H54 (cell line): ENCODE measurements around the gene SEC31B.

ENCODE experiments used
- DNase-seq: peaks from one replicate; pipeline ENCODE4 v3.0.0; 2011; ENCODE audit warnings: low spot score, mixed read lengths; ENCODE audit not compliant: insufficient read length
- FAIRE-seq: peaks from 3 replicates; lab custom pipeline; 2011; peaks lifted over from hg19 to GRCh38; lab: Jason Lieb, UNC
- POLR2A ChIP-seq: IDR thresholded peaks from 2 replicates; pipeline ENCODE4 v1.6.1; 2011; ENCODE audit warnings: low read depth, mild to moderate bottlenecking, low read length

The SEC31B gene

GRCh38 chr10:100537475-100537874 is 17.8 kb upstream of the SEC31B start:
- no peak for FAIRE-seq
- TF ChIP-seq POLR2A = no peak
- no peak for DNase-seq

DNA sequence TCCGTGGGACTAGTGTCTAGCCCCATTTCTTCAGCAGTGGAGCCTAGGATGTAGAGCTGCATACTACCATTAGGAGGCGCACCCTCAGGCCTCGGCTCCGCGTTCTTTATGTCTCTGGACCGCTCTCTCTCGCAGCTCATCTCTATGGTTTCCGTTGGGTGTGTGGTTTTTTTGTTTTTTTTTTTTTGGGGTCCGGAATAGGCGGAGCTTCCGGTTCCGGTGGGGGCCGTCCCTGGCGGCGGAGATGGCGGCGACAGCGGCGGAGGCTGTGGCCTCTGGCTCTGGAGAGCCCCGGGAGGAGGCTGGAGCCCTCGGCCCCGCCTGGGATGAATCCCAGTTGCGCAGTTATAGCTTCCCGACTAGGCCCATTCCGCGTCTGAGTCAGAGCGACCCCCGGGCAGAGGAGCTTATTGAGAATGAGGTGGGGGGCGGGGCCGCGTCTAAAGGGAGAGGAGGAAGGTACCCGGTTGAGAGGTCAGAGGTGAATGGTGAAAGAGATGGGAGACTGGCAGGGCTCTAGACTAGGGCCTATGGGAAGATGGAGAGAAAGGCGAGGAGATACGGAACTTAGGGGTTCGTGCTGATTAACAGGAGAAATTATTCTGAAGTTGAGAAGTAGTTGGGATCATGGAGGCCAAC is 16.2 kb upstream of the SEC31B start, which contains the start of gene HIF1AN:
HIF1AN (plus strand) TSS at position 229 of the 639 bp plus-strand sequence; CDS start at position 245, 16 bp downstream.
- DNase-seq (peak; percentile 79), FAIRE-seq (peak; percentile 88)
- TF ChIP-seq POLR2A = peak; percentile 84

DNA sequence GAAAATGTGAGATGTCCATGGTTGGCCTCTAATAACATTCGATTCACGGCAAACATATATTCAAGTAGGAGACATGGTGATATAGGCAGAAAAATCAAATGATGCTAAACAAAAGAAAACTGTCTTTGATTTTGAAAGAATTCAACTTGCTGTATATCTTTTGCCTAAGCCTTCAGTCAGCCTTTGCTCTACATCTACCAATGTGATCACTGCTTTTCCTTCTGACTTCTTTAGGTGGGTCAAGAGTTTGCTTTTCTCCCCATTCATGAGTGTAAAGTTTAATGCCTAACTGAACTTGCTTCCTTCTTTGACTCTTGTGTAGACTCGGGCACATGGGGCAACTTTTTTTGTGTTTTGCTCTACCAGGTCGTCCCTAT is 15.7 kb upstream of the SEC31B start:
- FAIRE-seq = no peak
- no peak for TF ChIP-seq POLR2A
- DNase-seq = no peak

GRCh38 chr10:100534726-100535125 is 15.1 kb upstream of the SEC31B start:
- DNase-seq (no peak), FAIRE-seq (no peak)
- no peak for TF ChIP-seq POLR2A

- no peak for FAIRE-seq
- no peak for TF ChIP-seq POLR2A
Observed at GRCh38 chr10:100531761-100532160, 12.1 kb upstream of the SEC31B start.

DNA sequence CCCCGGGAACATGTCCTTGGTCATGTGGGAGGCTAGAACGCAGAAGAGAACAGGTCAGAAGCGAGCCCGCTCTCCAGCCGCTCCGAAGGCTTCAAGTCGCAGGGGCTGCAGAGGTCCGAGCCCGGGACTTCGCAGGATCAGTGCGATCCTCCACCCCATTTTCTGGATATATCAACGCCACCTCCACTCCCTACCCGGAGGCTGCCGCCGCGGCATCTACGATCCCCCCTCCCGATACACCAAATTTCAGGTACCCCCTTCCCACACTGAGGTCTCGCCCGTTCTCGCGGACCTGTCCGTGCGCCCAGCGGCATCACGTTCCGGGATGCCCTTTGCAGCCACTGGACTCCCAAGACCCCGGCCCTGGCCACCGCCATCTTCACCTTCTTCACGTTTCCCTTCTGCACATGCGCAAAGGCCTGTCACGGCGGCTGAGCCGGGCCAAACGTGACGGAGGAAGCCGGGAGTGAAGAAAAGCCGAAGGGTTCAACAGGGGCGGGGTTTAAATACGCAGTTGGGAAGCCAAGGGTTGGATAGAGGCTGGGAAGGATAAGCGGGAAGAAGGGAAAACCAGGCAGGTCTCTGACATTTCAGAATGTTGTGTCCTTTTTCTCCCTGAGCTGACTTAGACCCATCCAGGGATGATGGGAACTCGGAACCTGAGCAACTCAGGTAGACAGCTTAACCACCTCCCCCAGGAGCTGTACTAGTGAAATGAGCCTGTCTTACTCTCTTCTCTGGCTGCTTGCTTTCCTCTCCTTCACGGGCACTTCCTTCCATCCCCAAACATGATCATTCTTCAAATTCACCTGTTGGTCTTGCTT is 10.0 kb upstream of the SEC31B start, which contains the start of gene NDUFB8:
NDUFB8 (minus strand) TSS at position 397 of the 824 bp plus-strand sequence; CDS start at position 377, 20 bp downstream.
- TF ChIP-seq POLR2A = peak; percentile 75
- FAIRE-seq (peak; percentile 38), DNase-seq (peak; percentile 85)

More at GRCh38 chr10:100531761-100532160, 12.1 kb upstream of the SEC31B start:
- no peak for DNase-seq

DNA sequence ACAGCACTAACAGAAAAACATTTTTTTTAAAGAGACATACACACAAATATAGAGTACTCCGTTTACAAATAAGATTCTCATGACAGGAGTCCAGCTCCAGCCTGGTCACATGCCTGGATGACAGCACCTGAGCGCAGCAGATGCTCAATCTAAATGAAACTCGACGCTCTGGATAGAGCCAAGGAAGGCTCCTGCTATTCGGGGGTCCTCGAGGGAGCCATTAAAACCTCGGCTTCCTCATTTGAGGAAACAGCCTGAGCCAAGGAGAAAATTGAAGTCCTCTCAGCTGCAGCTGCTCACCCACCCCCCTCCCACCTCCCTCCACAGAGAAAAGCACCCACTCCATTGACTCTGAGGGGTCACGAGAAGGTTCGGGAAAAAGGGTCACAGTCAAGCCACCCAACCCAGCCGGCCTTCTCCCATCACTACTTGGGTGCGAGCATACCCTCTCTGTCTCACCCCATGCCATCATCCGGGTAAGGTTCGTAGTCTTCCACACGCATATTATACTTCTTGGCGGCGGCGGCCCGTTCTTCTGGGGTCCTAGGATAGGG is 9.3 kb upstream of the SEC31B start:
- FAIRE-seq (no peak), DNase-seq (no peak)
- no peak for TF ChIP-seq POLR2A

- no peak for TF ChIP-seq POLR2A
- no peak for DNase-seq
- FAIRE-seq = no peak
Observed at GRCh38 chr10:100528123-100528886, 8.6 kb upstream of the SEC31B start.

DNA sequence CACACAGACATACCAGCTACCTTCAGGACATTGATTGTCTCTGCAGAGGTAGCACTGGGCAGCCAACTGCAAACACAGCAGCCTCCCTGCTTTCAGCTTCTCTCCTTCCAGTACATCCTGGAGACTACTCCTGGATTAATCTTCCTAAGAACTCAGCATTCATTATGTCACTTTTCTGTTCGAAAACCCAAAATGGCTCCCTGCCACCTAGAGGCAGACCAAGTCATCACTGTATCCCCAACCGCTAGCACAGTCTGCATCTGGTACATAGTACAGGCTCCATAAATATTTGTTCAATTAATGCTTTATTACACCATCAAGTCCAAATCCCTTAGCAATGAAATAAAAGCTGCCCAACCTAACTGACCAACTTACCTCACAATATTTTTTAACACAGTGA is 5.0 kb upstream of the SEC31B start:
- TF ChIP-seq POLR2A = no peak
- no peak for FAIRE-seq
- no peak for DNase-seq

DNA sequence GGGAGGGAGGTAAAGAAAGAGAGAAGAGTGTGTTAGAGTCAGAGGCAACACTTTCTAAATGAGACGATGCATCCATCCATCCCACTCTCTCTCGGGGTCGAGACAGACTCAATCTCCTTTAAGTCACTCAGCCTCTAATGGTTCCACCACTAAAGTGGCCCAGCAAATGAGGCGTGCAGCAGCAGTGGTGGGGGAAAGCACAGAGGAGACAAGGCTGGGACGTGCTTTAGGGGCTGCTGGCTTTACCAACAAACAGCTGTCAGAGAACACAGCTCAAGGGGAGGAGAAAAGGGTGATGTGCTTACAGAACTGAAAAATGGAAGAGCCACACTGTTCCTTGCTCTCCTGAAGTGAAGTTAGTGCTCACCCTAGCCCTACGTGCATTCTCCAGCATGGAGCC is 4.5 kb upstream of the SEC31B start:
- DNase-seq (no peak), FAIRE-seq (no peak)
- TF ChIP-seq POLR2A = no peak

DNA sequence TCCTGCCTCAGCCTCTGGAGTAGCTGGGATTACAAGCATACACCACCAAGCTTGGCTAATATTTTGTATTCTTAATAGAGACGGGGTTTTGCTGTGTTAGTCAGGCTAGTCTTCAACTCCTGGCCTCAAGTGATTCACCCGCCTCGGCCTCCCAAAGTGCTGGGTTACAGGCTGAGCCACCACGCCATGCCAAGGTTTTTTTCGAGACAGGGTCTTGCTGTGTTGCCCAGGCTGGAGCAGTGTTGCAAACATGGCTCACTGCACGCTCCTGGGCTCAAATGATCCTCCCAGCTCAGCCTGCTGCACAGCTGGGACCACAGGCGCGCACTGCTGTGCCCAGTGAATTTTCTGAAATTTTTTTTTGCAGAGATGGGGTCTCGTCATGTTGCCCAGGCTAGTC is 3.3 kb upstream of the SEC31B start:
- no peak for TF ChIP-seq POLR2A
- no peak for DNase-seq
- no peak for FAIRE-seq

DNA sequence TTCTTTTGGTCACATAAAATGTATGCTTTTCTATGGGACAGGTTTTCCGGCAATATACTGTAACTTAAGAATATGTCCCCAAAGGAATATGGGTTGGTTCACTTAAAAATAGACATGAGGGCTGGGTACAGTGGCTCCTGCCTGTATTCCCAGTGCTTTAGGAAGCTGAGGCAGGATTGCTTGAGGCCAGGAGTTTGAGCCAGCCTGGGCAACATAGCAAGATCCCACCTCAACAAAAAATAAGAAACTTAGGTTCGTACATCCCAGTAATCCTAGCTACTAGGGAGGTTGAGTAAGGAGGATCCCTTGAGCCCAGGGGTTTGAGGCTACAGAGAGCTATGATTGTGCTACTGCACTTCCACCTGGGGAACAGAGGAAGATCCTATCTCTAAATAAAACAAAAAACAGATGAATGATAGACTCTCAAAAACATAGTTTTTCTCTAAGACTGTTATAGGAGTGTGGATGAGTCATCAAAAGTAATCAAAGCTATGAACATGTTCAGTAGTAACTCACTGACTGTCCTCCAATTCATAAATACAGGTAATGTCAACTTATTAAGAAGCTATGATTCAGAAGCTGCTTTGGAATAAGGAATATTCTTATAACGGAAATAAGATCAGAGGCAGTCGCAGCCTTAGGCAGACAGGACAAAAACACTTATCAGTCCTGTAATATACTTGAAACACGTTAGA is 2.6 kb upstream of the SEC31B start:
- TF ChIP-seq POLR2A = no peak
- DNase-seq (no peak), FAIRE-seq (no peak)

- no peak for FAIRE-seq
- no peak for DNase-seq
- no peak for TF ChIP-seq POLR2A
Observed at GRCh38 chr10:100520811-100521210, 1.1 kb upstream of the SEC31B start.

GRCh38 chr10:100518761-100519241 is 860 bp downstream of the SEC31B start:
- FAIRE-seq = peak; percentile 67
- peak; percentile 49 for DNase-seq
- TF ChIP-seq POLR2A = no peak
